ENCODE results near the gene PRKD2. TPM values are rescaled to one million over a fixed set of nuclear protein-coding genes. Genes with fewer than 3 reads are reported as not detected.

The PRKD2 gene
- total RNA-seq, 2 donors from 2014 or later: 60.9 to 61.8 TPM

DNA sequence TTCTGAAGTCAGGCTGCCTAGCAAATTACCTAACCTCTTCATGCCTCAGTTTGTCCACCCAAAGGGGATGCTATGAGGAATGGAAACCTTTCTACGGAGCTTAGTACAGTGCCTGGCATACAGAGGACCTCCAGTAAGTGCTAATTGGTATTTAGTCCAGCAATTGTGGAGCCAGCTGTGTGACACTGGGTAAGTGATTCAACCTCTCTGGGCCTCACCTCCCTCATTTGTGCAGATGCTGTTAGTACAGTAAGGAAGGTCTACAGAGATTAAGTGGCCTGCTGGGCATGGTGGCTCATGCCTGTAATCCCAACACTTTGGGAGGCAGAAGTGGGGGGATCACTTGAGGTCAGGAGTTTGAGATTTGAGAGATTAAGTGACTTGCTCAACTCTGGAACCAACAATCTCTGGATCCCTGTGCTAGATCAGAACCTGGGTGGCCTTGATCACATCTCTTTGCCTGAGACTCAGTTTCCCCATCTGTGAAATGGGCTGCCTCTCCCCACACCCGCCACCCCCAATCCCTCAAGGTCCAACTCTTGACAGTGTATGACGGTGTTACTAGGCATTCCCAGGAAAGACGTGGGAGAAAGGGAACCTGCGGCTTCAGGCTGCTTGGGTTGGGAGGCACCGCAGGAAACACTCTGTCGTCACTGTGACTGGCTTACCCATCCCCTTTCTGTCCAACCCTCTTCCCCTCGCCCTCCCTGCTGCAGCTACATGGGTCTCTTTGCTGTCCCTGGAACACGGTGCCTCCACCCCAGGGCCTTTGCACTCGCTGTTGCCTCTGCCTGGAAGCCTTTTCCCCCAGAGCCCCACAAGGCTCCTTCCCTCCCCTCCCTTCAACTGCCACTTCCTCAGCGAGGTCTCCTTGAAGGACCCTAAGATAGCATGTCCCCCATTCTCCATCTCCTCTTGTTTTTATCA is 18.3 kb downstream of the PRKD2 start:
- Histone ChIP-seq H3K4me1 (no peaks in the 10 kb centered on the region), H3K9me3 (no peaks in the 10 kb centered on the region), H3K36me3 (peaks cover 40% of the 10 kb centered on the region), H3K4me3 (no peak overlapping the region), H3K27me3 (no peaks in the 10 kb centered on the region), H3K9ac (ENCODE audit: low read depth in 2 of 2, low read length in 2 of 2) (no peak overlapping the region), H3K27ac (no peak overlapping the region)
- TF ChIP-seq, protein P1, sequence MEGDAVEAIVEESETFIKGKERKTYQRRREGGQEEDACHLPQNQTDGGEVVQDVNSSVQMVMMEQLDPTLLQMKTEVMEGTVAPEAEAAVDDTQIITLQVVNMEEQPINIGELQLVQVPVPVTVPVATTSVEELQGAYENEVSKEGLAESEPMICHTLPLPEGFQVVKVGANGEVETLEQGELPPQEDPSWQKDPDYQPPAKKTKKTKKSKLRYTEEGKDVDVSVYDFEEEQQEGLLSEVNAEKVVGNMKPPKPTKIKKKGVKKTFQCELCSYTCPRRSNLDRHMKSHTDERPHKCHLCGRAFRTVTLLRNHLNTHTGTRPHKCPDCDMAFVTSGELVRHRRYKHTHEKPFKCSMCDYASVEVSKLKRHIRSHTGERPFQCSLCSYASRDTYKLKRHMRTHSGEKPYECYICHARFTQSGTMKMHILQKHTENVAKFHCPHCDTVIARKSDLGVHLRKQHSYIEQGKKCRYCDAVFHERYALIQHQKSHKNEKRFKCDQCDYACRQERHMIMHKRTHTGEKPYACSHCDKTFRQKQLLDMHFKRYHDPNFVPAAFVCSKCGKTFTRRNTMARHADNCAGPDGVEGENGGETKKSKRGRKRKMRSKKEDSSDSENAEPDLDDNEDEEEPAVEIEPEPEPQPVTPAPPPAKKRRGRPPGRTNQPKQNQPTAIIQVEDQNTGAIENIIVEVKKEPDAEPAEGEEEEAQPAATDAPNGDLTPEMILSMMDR (IDR thresholded peaks at IDR 0.05): no peak
- intact Hi-C loops (cut with DNase I): no loop called here
- no peak for DNase-seq

DNA sequence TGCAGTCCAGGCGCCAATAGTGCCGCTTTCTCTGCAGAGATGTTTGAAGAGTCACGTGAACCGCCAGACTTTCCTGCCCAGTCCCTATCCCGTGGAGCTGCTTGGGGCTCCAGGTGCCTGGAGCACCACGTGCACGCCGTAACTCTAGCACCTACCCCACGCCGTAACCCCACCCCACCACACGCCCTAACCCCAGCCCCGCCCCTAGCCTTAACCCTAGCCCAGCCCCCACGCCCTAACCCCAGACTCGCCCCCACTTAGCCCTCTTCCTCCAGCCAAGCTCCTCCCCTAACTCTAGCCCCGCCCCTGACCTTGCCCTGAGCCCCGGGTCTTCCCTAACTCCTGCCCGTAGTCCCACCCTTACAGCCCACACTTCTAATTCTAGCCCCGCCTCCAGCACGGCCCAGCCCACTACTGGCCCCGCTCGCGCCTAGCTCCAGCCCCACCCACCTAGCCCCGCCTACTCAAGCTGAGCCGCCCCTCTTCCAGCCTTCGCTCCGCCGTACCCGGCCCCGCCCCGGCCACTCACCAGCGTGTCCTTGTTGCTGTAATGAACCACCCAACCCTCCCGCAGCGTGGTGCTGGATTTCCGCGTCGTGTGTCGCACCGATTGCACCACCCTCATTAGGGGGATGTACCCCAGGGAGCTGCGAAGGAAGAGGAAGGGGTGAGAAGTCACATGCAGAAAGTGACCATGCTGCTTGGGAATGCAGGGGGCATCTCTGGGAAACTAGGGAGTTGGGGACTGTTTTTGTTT is 19.5 kb downstream of the PRKD2 start:
- Histone ChIP-seq H3K27ac (no peak overlapping the region), H3K4me3 (no peak overlapping the region), H3K9me3 (no peaks in the 10 kb centered on the region), H3K9ac (ENCODE audit: low read depth in 2 of 2, low read length in 2 of 2) (peak overlapping the region in 1 of 2 donors; percentile 34), H3K36me3 (peaks cover 41% of the 10 kb centered on the region), H3K4me1 (no peaks in the 10 kb centered on the region), H3K27me3 (no peaks in the 10 kb centered on the region)
- peak; percentile 97 for DNase-seq
- TF ChIP-seq, protein P1 (IDR thresholded peaks at IDR 0.05): no peak
- intact Hi-C loops (cut with DNase I): no loop called here

DNA sequence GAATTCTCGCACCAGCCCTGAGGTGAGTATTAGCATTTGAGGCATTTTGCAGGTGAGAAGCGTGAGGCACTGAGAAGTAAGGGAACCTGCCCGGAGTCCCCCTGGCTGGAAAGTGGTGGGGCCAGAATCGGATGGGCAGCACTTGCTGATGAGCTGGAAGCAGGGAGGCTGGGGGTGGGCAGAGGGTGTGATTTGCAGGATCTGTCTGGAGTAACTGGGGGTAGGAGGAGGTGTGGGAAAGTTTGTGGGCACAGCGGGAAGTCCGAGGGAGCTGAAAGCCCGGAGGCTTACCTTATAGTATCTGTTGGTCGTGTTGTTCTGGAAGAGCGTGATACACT is 20.1 kb downstream of the PRKD2 start:
- Histone ChIP-seq H3K27ac (no peak overlapping the region), H3K4me3 (no peak overlapping the region)
- DNase-seq: no peak

DNA sequence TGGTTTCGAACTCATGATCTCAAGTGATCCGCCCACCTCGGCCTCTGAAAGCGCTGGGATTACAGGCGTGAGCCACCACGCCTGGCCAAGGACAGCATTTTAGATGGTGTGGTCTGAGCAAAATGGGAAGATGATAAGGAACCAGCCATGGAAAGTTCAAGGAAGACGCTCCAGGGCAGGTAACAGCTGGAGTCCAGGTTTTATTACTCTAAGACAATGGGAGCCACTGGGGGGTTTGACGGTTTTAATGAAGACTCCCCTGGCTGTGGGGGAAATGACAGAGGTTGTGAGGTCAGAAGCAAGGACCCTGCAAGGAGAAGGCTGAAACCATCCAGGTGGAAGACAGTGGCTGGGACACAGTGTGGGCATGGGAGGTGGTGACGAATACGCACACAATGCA is 20.9 kb downstream of the PRKD2 start:
- H3K4me3 ChIP-seq: no peak overlapping the region
- DNase-seq: no peak
- intact Hi-C loops (cut with DNase I): no loop called here
- H3K9ac ChIP-seq (ENCODE audit: low read depth in 2 of 2, low read length in 2 of 2): no peak overlapping the region
- no peaks in the 10 kb centered on the region for H3K27me3 ChIP-seq
- H3K27ac ChIP-seq: no peak overlapping the region
- H3K4me1 ChIP-seq: no peaks in the 10 kb centered on the region
- TF ChIP-seq, protein P1 (IDR thresholded peaks at IDR 0.05): no peak
- no peaks in the 10 kb centered on the region for H3K9me3 ChIP-seq
- H3K36me3 ChIP-seq: peaks cover 42% of the 10 kb centered on the region

More for the DNA sequence above, 20.1 kb downstream of the PRKD2 start:
- H3K9me3 ChIP-seq: no peaks in the 10 kb centered on the region
- H3K27me3 ChIP-seq: no peaks in the 10 kb centered on the region
- intact Hi-C loops (cut with DNase I): no loop called here
- TF ChIP-seq, protein P1 (IDR thresholded peaks at IDR 0.05): no peak
- H3K4me1 ChIP-seq: no peaks in the 10 kb centered on the region
- H3K36me3 ChIP-seq: peaks cover 39% of the 10 kb centered on the region
- H3K9ac ChIP-seq (ENCODE audit: low read depth in 2 of 2, low read length in 2 of 2): no peak overlapping the region

DNA sequence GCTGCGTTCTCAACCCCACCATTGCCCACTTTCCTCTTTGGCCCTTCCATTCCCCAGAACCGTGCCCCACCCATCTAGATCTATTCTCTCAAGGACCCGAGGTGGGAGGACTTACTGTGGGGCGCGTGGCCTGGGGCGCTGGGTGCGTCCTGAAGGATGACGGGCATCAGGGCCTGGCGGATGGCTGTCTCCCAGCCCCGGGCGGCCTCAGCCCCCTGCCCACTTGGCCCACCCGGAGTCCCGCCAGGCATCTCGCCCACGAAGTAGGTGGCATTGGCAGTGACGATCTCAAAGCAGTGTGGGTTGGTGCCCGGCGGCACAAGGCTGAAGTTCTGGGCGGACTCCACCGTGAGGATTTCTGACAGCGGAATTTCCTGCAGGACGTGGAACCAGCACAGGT is 23.2 kb downstream of the PRKD2 start:
- H3K36me3 ChIP-seq: peaks cover 50% of the 10 kb centered on the region
- H3K27me3 ChIP-seq: no peaks in the 10 kb centered on the region
- H3K4me3 ChIP-seq: no peak overlapping the region
- no peak for DNase-seq
- no peaks in the 10 kb centered on the region for H3K4me1 ChIP-seq
- TF ChIP-seq, protein P1 (IDR thresholded peaks at IDR 0.05): no peak
- H3K27ac ChIP-seq: no peak overlapping the region
- no peak overlapping the region for H3K9ac ChIP-seq (ENCODE audit: low read depth in 2 of 2, low read length in 2 of 2)
- no peaks in the 10 kb centered on the region for H3K9me3 ChIP-seq
- intact Hi-C loops (cut with DNase I): no loop called here

Measured in colonic mucosa (tissue), 4 donors.